Psoas muscle (tissue), 8 donors: ENCODE results near the gene KCNB1. TPM values are rescaled to one million over a fixed set of nuclear protein-coding genes. Genes with fewer than 3 reads are reported as not detected.

Experiments
- ATAC-seq, 4 donors: fragments of 200-7000 bp; cut with Tn5 transposase; one replicate each; pipeline ENCODE4 v1.9.1; 2020; ENCODE audit warnings: moderate library complexity in 3 of 4, mild to moderate bottlenecking in 2 of 4
- DNase-seq, 2 donors: peaks; one replicate each; pipeline ENCODE4 v3.0.0-alpha.2; 2020
- H3K27ac ChIP-seq: fragments of 200-600 bp; one replicate; pipeline ENCODE4 v1.8.0; 2022
- H3K27me3 ChIP-seq, 3 donors: fragments of 200-600 bp in 1 of 3; one replicate each; pipeline versions ENCODE4 v1.6.1 to v1.8.0; 2013 to 2022; ENCODE audit warnings: low read length in 2 of 3, mild to moderate bottlenecking in 2 of 3, moderate library complexity in 1 of 3; ENCODE audit not compliant: insufficient read depth in 3 of 3
- H3K36me3 ChIP-seq, 2 donors: fragments of 200-600 bp in 1 of 2; one replicate each; pipeline versions ENCODE4 v1.6.1 to v1.8.0; 2013 to 2022; ENCODE audit warnings: low read depth in 1 of 2, mild to moderate bottlenecking in 1 of 2, moderate library complexity in 1 of 2; ENCODE audit not compliant: insufficient read depth in 1 of 2
- H3K4me1 ChIP-seq: fragments of 200-600 bp; one replicate; pipeline ENCODE4 v1.8.0; 2022
- H3K4me3 ChIP-seq: fragments of 200-600 bp; one replicate; pipeline ENCODE4 v1.8.0; 2022; ENCODE audit warnings: mild to moderate bottlenecking
- H3K9me3 ChIP-seq: fragments of 200-600 bp; one replicate; pipeline ENCODE4 v1.8.0; 2022
- WGBS, 3 donors: extraction: QIAGEN DNeasy Blood & Tissue Kit; methylation state at CpG; one replicate each; pipeline versions ENCODE4 v1.1.6 to v1.1.7; 2013; 5-methylcytosine and 5-hydroxymethylcytosine counted together
- intact Hi-C, 2 donors: fragments of 100-400 bp; cut with DNase I; formaldehyde crosslinking; loops; one replicate each; pipeline versions ENCODE4 v1.11.0 to v1.14.2; 2022
- polyA plus RNA-seq, 3 donors: library from polyadenylated mRNA; stranded (reverse); fragments of 200-250 nt; gene quantifications; one replicate each; pipeline ENCODE4 v1.2.3, GENCODE V29; 2013
- total RNA-seq, 4 donors: library from RNA; stranded (reverse); fragmentation: NEBNext Ultra II Directional in 2 of 4; extraction: Animal tissue kit (Norgen Biotek cat#: 25700) in 2 of 4; gene quantifications; one replicate each; pipeline versions ENCODE4 v1.2.1 to v1.2.4, GENCODE V29; 2021 to 2023
- TF ChIP-seq, protein P1 (sequence below): fragments of 200-600 bp; IDR thresholded peaks from one replicate; pipeline ENCODE4 v1.8.0; 2022; ENCODE audit warnings: antibody characterized with exemption
- donor health status: healthy with polysubstance abuse.
- donor health status: DM: no; HTN: no; CAD: no; lungs with moderate emphysema.
- donor health status: Bipolar disorder and iron deficiency.
- donor health status: healthy.
- donor health status: DM: yes; HTN: yes; CAD: no.
- donor health status: DM: no; HTN: no; CAD: no.
- donor health status: DM: no; HTN: no; CAD: no.
- donor health status: DM: yes; HTN: yes; CAD: no.

Gene KCNB1
- total and polyA plus RNA-seq, 7 donors, result 1.8 to 44.0 (median 5.3) TPM

GRCh38 chr20:49418809-49419208 lies 63.7 kb downstream of the KCNB1 start:
- TF ChIP-seq, protein P1, sequence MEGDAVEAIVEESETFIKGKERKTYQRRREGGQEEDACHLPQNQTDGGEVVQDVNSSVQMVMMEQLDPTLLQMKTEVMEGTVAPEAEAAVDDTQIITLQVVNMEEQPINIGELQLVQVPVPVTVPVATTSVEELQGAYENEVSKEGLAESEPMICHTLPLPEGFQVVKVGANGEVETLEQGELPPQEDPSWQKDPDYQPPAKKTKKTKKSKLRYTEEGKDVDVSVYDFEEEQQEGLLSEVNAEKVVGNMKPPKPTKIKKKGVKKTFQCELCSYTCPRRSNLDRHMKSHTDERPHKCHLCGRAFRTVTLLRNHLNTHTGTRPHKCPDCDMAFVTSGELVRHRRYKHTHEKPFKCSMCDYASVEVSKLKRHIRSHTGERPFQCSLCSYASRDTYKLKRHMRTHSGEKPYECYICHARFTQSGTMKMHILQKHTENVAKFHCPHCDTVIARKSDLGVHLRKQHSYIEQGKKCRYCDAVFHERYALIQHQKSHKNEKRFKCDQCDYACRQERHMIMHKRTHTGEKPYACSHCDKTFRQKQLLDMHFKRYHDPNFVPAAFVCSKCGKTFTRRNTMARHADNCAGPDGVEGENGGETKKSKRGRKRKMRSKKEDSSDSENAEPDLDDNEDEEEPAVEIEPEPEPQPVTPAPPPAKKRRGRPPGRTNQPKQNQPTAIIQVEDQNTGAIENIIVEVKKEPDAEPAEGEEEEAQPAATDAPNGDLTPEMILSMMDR, result no peak
- peaks cover 43% of the 10 kb centered on the region for H3K4me1 ChIP-seq

DNA sequence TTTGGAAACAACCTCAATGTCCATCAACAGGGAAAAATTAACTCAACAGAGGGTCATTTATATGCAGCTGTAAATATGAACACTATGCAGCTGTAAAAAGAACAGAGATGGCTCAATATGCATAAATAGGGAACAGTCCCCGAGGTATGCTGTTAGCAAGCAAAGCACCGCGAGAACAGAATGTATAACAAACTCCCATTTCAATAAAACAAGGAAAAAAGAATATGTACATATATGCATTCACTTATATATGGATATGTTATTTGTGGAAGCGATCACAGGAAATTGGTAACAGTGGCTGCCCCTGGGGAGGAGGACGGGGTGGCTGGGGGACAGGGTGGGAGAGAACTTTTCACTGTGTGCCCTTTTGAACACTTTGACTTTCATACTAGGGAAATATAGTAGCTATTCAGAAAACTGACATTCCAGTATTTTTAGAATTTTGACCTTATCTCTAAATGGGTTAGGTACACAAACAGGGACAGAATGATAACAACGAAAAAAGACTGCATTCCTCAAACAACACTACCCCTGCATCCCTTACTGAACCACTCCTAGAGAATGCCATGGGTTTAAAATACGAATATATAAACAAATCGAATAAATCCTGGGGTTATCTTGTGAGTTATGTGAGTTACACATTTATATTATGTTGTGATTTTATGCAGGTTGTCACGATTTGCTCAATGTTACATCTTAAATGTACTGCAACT lies 64.5 kb downstream of the KCNB1 start:
- no peak overlapping the region for H3K27ac ChIP-seq
- TF ChIP-seq, protein P1, result no peak
- H3K36me3 ChIP-seq, result no peaks in the 10 kb centered on the region
- 81 to 83% (median 83%) methylated on average over 9 of the region's 9 CpGs for WGBS, 3 donors
- DNase-seq (no peak), ATAC-seq (no peak)
- H3K27me3 ChIP-seq, result no peaks in the 10 kb centered on the region
- no peak overlapping the region for H3K4me3 ChIP-seq
- peaks cover 41% of the 10 kb centered on the region for H3K4me1 ChIP-seq
- no peaks in the 10 kb centered on the region for H3K9me3 ChIP-seq
- intact Hi-C loops, result no loop called here

More at GRCh38 chr20:49418809-49419208, 63.7 kb downstream of the KCNB1 start:
- DNase-seq (no peak), ATAC-seq (no peak)
- WGBS, 3 donors, result 64 to 74% (median 71%) methylated on average over 7 of the region's 7 CpGs
- intact Hi-C loops, result no loop called here
- H3K27me3 ChIP-seq, result no peaks in the 10 kb centered on the region
- no peak overlapping the region for H3K4me3 ChIP-seq
- H3K27ac ChIP-seq, result peak overlapping the region; percentile 27
- H3K9me3 ChIP-seq, result no peaks in the 10 kb centered on the region
- H3K36me3 ChIP-seq, result no peaks in the 10 kb centered on the region

DNA sequence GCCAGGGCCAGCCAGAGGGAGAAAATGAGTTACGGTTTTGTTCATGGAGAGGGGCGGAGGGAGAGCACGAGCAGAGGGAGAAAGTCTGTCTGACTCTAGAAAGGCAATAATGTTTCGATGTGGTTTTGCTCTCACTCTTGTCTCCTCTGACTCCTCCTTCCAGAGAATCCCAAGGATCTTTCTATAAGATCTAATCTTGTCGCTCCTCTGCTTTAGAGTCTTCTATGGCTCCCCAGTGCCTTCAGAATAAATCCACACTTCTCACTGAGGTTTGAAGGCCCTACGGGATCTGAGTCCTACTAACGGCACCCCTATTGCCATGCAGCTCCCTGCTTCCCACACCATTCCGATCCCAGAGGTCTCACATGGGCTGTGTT lies 66.8 kb downstream of the KCNB1 start:
- Histone ChIP-seq H3K36me3 (no peaks in the 10 kb centered on the region), H3K9me3 (no peaks in the 10 kb centered on the region), H3K4me1 (peaks cover 31% of the 10 kb centered on the region), H3K27ac (no peak overlapping the region), H3K4me3 (no peak overlapping the region), H3K27me3 (no peaks in the 10 kb centered on the region)
- TF ChIP-seq, protein P1, result no peak
- 82 to 89% (median 87%) methylated on average over 8 of the region's 8 CpGs for WGBS, 3 donors
- ATAC-seq, result no peak
- no peak for DNase-seq
- intact Hi-C loops, result no loop called here

- Histone ChIP-seq H3K27me3 (no peaks in the 10 kb centered on the region), H3K36me3 (no peaks in the 10 kb centered on the region), H3K9me3 (no peaks in the 10 kb centered on the region), H3K4me1 (peaks cover 28% of the 10 kb centered on the region), H3K27ac (peak overlapping the region; percentile 36), H3K4me3 (no peak overlapping the region)
- TF ChIP-seq, protein P1, result no peak
- intact Hi-C loops, result no loop called here
- no peak for DNase-seq
- 30 to 44% (median 30%) methylated on average over 8 of the region's 8 CpGs for WGBS, 3 donors
- peak in 2 of 4 donors; percentile 59 to 77 for ATAC-seq
Measured at GRCh38 chr20:49415005-49415667, 67.3 kb downstream of the KCNB1 start.
